ENCODE data around the gene ADGRG3. TPM values are rescaled to one million over a fixed set of nuclear protein-coding genes. Genes with fewer than 3 reads are reported as not detected.

The ADGRG3 gene
- not detected in 2 replicates for total RNA-seq

GRCh38 chr16:57668263-57668571 is at the start of gene ADGRG3:
Gene ADGRG3 (plus strand): TSS chr16:57668306. CDS start chr16:57668348, 42 bp downstream.

GRCh38 chr16:57628008-57628781 is 39.9 kb upstream of the ADGRG3 start, which contains the start of gene ADGRG1:
Gene ADGRG1 (plus strand): TSS chr16:57628630. CDS start chr16:57650288, 21,658 bp downstream.

GRCh38 chr16:57694725-57695679 is 26.9 kb downstream of the ADGRG3 start, which contains the start of gene DRC7:
Gene DRC7 (plus strand): TSS chr16:57694806. CDS start chr16:57697950, 3,144 bp downstream.

GRCh38 chr16:57735755-57736418 is 67.8 kb downstream of the ADGRG3 start, which contains the start of gene KATNB1:
Gene KATNB1 (plus strand): TSS chr16:57735770. CDS start chr16:57737244, 1,474 bp downstream.

Other genes with a start within 250 kb of the ADGRG3 start
- 43.2 and 43.6 TPM in 2 replicates for gene CIAPIN1, start 220.9 kb upstream of the ADGRG3 start, total RNA-seq
- gene COQ9, start 220.8 kb upstream of the ADGRG3 start, total RNA-seq = 27.2 and 44.6 TPM in 2 replicates
- 111 and 116 TPM in 2 replicates for gene POLR2C, start 205.6 kb upstream of the ADGRG3 start, total RNA-seq
- gene DOK4, start 181.8 kb upstream of the ADGRG3 start, total RNA-seq = 26.4 and 29.0 TPM in 2 replicates
- gene CCDC102A, start 131.7 kb upstream of the ADGRG3 start, total RNA-seq = 12.5 and 18.7 TPM in 2 replicates
- gene ADGRG5, start 125.7 kb upstream of the ADGRG3 start, total RNA-seq = not detected in 2 replicates
- gene ADGRG1, start 39.7 kb upstream of the ADGRG3 start, total RNA-seq = 1.4 and 8.5 TPM in 2 replicates
- gene DRC7, start 26.5 kb downstream of the ADGRG3 start, total RNA-seq = 0.91 TPM in 1 of 2 replicates, not detected in the other
- gene KATNB1, start 67.5 kb downstream of the ADGRG3 start, total RNA-seq = 10.5 and 23.7 TPM in 2 replicates
- 23.8 and 54.2 TPM in 2 replicates for gene KIFC3, start 134.2 kb downstream of the ADGRG3 start, total RNA-seq

Data from epithelial cell of alveolus of lung (primary cell).